Cardiac atrium fibroblast (primary cell): Measurements from ENCODE around the gene PTTG1. TPM values are rescaled to one million over a fixed set of nuclear protein-coding genes. Genes with fewer than 3 reads are reported as not detected.

ENCODE experiments used
- total RNA-seq: library from RNA; depleted of rRNA; stranded (reverse); fragments of >200 nt; gene quantifications from 2 replicates; pipeline ENCODE4 v1.2.3, GENCODE V29; 2015

The PTTG1 gene
- total RNA-seq: 23.1 and 54.4 TPM in 2 replicates

DNA sequence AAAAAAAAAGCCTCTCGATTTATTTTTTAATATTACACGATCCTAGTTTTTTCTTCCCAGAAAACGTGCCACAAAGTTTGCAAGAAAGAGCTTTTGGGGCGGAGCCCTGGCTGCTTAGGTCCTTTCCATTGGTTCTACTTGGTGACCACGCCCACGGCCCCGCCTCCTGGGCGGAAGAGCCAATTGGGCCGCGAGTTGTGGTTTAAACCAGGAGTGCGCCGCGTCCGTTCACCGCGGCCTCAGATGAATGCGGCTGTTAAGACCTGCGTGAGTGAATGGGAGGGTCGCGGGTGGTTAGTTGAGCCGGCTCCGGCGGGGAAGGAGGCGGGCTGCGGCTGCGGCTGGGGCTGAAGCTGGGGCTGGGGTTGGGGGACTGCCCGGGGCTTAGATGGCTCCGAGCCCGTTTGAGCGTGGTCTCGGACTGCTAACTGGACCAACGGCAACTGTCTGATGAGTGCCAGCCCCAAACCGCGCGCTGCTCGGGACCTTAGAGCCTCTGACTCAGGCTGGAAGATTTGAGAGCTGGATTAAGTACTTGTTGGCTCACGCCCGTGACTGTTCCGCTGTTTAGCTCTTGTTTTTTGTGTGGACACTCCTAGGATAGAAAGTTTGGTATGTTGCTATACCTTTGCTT, at the start of gene PTTG1:
Gene PTTG1, plus strand, starts transcription at position 231 of the 634 bp plus-strand sequence. CDS start 458 bp downstream, outside the sequence.

GRCh38 chr5:160399402-160400353, 22.0 kb upstream of the PTTG1 start, which contains the start of gene FAM200C:
Gene FAM200C (minus strand): TSS chr5:160400054. CDS start chr5:160395490, 4,564 bp downstream.

GRCh38 chr5:160418561-160419457, 2.8 kb upstream of the PTTG1 start, which contains the start of gene SLU7:
Gene SLU7 (minus strand): TSS chr5:160419081. CDS start chr5:160415294, 3,787 bp downstream.

Other genes with a start within 250 kb of the PTTG1 start
- gene FABP6, start 192.3 kb upstream of the PTTG1 start, total RNA-seq: not detected in 2 replicates
- 0.16 and 0.90 TPM in 2 replicates for gene CCNJL, start 109.3 kb upstream of the PTTG1 start, total RNA-seq
- gene C1QTNF2, start 51.2 kb upstream of the PTTG1 start, total RNA-seq: 0.16 TPM in 1 of 2 replicates, not detected in the other
- 1.1 and 4.4 TPM in 2 replicates for gene FAM200C, start 21.8 kb upstream of the PTTG1 start, total RNA-seq
- 30.0 and 36.6 TPM in 2 replicates for gene SLU7, start 2.8 kb upstream of the PTTG1 start, total RNA-seq